NCI-H446 (cell line): ENCODE results near the gene GCDH.
A peak's percentile ranks its signal among the peaks of the same experiment; 100 is the strongest.
"Not testable (repeated sequence)": the region's sequence is repeated elsewhere in the genome, so short reads cannot be mapped to it uniquely, and the experiment has no call there.

Experiments used
- DNase-seq, 2 experiments: peaks; one replicate each; lab custom pipeline; 2025; lab: John Stamatoyannopoulos, UW

Gene GCDH

DNA sequence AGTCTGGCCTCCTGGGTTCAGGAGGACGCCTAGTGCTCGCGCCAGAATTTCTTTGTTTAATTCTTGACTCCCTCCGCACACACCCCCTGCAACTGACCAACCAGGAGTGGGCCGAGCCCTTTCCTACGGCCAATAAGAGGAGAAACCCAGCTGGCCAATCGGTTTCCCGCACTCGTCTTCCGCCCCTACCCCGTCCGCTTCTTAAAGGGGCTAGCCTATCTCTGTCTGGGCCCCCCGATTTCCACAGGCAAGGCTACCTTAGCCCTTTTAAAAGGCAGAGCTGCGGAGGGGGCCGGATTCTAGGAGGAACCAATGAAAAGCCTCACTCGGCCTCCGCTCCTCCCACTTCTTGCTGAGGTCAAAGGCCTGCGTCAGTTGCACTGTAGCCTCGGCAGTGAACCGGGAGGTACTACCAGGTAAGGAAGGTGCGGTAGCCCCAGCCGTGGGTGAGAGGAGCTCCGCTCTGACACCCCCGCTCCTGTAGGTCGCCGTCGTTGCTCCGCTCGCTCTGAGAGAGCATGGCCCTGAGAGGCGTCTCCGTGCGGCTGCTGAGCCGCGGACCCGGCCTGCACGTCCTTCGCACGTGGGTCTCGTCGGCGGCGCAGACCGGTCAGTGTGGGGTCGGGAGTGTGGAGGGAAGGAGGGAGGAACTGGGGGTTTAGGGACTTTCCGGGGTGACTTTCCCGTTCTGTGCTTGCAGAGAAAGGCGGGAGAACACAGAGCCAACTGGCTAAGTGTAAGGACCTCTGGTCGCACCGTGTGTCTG is at the start of gene GCDH:
Gene GCDH (plus strand): TSS at position 374 of the 766 bp plus-strand sequence. CDS start 145 bp downstream, at position 519.
- DNase-seq: peak; percentile 99

DNA sequence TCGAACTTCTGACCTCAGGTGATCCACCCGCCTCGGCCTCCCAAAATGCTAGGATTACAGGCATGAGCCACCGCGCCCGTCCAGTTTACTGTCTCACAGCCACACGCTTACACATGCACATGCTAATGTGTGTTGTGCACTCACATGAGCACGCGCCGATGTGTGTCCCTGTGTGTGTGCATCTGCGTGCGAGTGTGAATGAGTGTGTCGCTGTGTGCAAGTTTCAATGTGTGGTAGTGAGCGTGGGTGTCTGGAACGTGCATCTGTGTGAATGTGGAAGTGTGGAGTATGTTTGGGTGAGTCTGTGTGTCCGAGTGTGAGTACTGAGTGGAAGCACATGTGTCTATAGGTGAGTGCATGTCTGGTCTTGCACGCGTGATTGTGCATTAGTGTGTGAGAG is 48.4 kb upstream of the GCDH start:
- no peak for DNase-seq

DNA sequence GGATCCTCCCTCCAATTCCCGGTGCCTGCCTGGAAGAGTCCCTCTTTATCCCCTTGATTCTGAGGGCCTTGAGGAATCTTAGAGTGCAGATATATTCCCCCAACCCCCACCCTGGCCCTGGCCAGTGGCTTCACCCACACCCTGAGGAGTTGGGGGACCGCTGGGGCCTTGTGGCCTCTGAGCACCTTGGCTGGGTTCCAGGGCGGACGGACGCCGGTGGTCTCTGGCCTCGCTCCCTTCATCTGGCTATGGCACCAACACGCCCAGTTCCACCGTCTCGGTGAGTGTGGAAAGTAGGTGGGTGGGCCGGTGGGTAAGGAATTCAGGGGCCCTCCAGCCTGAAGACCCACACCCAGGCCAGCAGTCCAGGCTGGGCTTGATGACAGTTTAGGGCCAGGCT is 47.6 kb upstream of the GCDH start:
- no peak for DNase-seq

DNA sequence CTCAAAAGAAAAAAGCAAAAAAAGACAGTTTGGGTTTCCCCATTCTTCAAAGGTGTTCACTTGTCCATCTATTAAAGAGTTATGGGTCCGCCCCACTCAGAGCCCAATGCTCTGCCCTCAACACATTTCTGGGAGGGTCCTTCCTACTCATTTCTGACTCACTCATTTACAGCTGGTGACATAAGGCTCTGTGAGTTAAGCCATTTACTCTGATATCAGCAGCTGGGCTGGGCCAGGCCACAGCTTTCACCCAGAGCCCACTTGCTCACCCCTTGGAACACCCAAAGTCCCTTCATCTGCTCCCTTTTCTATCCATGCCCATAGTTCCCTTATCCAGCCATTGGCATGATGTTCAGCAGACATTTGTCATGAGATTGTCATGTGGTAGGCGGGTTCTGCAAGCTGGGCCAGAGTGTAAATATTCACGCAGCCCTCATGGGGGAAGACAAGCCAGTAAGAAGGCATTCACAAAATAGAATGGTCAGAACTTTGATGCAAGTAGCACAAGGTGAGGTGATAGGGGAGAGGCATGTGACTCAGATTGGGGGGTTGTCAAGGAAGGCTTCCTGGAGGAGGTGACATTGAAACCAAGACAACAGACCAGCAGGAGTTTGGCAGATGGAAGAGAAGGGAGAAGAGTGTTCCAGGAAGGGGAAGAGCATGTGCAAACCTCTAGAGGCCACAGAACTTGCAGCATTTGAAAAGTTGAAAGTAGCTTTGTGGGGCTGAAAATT is 46.8 kb upstream of the GCDH start:
- no peak for DNase-seq

DNA sequence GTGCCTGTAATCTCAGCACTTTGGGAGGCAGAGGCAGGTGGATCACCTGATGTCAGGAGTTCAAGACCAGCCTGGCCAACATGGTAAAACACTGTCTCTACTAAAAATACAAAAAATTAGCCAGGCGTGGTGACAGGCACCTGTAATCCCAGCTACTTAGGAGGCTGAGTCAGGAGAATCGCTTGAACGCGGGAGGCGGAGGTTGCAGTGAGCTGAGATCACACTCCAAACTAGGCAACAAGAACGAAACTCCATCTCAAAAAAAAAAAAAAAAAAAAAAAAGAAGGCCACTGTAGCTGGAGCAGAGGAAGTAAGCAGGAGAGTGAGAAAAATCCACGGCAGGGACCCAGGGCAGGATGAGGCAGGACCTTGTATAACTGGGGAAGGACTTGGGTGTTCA is 44.3 kb upstream of the GCDH start:
- DNase-seq: not testable (repeated sequence)

DNA sequence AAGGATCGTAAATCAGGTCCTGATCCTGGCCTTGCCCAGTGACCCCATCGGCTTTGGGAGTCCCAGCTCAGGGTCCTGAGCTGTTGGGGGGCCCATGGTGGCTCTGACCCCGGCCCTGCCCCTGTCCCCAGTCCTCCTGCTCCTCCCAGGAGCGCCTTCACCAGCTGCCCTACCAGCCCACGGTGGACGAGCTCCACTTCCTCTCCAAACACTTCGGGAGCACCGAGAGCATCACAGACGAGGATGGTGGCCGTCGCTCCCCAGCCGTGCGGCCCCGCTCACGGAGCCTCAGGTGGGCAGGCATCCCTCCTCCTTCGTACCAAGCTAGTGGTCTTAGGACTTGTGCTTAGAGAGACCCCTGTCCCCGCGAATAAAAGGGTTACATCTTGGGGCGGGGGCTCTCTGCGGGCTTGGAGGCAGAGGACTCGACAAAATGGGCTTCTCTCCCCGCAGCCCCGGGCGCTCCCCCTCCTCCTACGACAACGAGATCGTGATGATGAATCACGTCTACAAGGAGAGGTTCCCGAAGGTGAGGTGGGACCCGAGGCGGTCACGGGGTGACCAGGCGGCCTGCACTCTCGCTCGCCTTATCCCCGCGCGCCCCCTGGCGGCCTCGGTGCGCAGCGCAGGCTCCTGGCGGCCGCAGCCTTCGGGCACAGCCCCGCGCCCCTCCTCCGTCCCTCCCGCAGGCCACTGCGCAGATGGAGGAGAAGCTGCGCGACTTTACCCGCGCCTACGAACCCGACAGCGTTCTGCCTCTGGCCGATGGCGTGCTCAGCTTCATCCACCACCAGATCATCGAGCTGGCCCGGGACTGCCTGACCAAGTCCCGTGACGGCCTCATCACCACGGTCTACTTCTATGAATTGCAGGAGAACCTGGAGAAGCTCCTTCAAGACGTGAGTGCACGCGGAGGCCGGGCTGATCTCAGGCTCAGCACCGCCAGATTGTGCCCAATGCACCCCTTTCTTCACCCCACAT is 43.5 kb upstream of the GCDH start:
- DNase-seq: no peak

DNA sequence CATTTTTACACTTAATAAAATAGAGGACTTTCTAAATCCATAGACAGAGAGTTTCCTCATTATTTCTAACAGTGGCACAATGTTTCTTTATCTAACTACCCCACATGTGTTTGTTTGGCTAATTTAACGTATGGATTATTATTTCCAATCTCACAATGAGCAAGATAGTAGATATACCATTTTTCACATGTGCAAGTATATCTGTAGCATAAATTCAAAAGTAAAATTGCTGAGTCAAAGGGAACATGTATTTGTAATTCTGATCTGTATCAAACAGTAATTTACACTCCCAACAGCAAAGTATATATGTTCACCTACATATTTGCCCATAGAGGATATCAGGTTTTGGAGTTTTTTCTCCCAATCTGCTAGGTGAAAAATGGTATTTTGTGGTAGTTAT is 34.3 kb upstream of the GCDH start:
- DNase-seq: no peak

DNA sequence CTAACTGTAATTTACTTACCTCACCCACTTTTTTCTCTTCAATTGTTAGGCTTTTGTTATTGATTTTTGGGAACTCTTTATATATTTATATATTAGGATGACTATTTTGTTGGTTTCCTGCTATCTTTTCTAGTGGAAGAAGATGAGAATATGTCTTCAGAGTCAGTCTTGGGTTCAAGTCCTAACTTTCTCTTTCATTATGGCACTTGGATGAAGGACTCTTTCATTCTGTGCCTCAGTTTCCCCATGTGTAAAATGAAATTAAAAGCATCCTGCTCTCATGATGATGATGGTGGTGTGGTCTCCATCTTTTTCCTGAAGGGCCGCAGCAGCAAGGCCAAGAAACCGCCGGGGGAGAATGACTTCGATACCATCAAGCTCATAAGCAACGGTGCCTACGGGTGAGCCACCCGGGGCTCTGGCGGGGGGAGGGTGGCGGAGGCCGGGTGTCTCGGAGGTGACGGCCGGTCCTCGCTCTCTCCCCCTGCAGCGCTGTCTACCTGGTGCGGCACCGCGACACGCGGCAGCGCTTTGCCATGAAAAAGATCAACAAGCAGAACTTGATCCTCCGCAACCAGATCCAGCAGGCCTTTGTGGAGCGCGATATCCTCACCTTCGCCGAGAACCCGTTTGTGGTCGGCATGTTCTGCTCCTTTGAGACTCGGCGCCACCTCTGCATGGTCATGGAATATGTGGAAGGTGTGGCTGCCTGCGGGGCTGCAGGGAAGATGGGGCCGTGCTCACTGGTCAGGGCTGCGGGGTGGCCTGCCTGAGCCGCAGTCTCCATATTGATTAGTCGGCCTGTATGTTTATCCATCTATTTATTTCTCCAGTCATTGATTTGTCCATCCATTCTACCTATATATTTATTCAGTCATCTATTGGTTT is 32.7 kb upstream of the GCDH start:
- DNase-seq: no peak

DNA sequence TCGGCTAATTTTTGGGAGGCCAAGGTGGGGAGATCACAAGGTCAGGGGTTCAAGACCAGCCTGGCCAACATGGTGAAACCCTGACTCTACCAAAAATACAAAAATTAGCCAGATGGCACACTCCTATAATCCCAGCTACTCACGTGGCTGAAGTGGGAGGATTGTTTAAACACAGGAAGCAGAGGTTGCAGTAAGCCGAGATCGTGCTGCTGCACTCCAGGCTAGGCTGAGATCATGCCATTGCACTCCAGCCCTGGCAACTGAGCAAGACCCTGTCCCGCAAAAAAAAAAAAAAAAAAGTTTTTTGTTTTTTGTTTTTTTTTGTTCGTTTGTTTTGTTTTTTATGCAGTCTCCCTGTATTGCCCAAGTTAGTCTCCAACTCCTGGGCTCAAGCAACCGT is 31.4 kb upstream of the GCDH start:
- DNase-seq: no peak

DNA sequence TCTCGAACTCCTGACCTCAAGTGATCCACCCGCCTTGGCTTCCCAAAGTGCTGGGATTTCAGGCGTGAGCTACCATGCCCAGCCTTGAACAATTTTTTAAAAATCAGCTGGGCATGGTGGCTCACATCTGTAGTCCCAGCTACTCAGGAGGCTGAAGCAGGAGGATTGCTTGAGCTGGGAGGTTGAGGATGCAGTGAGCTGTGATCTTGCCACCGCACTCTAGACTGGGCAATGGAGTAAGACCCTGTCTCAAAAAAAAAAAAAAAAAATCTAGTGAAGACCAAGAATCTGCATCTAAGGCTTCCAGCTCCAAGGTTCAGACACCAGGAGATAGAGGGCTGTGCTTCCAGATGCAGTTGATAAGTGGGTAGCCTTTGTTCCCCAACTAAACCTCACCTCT is 26.8 kb upstream of the GCDH start:
- DNase-seq: no peak

DNA sequence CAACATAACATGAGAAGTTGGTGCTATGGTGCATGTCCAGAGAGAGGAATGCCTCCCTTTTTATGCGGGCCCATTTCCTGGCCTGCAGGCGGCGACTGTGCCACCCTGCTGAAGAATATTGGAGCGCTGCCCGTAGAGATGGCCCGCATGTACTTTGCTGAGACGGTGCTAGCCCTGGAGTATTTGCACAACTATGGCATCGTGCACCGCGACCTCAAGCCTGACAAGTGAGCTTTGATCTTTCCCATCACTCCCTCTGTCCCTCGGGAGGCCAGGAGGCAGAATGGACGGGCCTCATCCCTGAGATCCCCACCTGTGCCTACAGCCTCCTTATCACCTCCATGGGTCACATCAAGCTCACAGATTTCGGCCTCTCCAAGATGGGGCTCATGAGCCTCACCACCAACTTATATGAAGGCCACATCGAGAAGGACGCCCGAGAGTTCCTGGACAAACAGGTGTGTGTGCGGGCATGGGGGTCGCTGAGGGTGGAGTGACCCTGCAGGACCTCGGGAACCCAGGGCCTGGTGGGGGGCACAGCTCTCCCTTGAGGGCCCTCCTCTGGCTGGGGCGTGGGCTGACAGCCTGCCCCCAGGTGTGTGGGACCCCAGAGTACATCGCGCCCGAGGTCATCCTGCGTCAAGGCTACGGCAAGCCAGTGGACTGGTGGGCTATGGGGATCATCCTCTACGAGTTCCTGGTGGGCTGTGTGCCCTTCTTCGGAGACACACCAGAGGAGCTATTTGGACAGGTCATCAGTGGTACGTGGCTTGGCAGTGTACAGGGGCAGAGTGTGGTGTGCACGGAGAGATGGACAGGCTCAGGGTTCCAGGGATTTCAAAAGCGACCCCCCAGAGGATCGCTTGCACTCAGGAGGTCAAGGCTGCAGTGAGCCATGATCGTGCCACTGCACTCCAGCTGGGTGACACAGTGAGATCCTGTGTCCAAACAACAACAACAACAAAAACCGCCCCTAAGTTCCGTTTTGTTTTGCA is 25.9 kb upstream of the GCDH start:
- DNase-seq: no peak

DNA sequence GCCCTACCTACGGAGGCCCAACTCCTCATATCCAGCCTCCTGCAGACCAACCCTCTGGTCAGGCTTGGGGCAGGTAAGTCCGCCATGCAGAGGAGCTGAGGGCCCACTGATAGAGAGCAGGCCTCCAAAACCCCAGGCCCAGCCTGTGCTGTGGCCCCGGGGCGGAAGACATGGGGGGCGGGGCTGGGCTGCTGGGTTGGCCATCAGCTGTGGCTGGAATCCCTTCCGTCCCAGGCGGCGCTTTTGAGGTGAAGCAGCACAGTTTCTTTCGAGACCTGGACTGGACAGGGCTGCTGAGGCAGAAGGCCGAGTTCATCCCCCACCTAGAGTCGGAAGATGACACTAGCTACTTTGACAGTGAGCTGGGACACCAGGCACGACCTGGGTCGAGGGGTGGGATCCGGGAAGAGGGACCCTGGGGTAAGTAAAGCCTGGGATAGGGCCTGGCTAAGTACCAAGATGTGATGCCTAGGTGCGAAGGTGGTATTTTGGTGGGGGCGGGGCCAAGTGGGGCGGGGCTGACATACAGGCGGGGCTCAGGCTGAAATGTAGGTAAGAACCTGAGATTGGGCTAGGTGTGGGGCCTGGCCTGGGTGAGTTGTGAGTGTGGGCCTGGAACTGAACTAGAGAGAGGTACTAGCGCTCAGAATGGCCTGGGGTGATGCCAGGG is 25.1 kb upstream of the GCDH start:
- DNase-seq: no peak

DNA sequence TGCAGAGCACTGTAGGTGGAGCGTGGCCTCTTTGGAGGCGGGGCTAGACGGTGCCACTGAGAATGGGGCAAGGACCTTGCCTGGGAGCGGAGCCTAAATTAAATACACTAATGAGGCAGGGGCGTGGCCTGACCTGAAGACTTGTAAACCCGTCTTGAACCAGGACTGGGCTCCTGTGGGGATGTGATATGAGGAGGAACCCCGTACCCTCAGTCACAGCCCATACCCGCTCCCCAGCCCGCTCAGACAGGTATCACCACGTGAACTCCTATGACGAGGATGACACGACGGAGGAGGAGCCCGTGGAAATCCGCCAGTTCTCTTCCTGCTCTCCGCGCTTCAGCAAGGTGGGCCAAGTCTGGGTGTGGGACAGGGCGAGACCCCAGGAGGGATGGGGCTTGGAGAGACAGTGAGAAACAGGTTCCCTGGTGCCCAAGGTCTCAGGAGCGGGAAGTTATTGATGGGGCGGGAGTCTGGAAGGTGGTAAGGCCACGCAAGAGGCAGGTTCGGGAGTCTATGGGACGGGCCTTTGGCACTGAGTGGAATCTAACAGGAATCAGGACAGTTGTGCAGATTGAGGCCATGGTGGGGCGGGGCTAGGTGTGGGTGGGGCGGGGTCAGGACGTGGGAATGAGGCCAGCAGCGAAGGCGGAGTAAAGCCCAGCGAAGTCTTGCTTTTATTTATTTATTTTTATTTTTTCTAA is 24.4 kb upstream of the GCDH start:
- DNase-seq: no peak

DNA sequence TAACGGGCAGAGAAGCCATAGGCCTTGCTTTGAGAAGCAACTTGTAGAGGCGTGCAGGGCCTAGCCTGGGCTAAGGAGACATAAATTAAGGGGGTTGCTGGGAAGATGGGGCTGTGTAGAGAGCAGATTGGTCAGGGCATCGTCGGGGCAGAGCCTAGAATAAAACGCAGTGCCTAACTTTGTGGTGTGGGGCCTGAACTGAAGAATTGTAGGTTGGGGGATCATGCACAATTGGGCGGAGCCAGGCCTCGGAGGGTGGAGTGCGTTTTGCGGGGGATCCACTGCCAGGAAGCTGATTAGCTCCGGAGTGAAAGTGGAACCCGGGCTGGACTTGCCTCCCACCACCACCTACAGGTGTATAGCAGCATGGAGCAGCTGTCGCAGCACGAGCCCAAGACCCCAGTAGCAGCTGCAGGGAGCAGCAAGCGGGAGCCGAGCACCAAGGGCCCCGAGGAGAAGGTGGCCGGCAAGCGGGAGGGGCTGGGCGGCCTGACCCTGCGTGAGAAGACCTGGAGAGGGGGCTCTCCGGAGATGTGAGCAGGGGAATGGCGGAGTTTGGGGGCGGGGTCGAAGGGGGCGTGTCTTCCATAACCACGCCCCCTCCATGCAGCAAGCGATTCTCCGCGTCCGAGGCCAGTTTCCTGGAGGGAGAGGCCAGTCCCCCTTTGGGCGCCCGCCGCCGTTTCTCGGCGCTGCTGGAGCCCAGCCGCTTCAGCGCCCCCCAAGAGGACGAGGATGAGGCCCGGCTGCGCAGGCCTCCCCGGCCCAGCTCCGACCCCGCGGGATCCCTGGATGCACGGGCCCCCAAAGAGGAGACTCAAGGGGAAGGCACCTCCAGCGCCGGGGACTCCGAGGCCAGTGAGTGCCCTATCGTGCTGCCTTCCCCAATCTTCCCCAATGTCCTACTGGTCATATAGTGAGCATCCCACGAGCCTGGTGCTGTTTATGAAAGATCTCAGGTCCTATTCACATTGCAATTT is 23.6 kb upstream of the GCDH start:
- no peak for DNase-seq

DNA sequence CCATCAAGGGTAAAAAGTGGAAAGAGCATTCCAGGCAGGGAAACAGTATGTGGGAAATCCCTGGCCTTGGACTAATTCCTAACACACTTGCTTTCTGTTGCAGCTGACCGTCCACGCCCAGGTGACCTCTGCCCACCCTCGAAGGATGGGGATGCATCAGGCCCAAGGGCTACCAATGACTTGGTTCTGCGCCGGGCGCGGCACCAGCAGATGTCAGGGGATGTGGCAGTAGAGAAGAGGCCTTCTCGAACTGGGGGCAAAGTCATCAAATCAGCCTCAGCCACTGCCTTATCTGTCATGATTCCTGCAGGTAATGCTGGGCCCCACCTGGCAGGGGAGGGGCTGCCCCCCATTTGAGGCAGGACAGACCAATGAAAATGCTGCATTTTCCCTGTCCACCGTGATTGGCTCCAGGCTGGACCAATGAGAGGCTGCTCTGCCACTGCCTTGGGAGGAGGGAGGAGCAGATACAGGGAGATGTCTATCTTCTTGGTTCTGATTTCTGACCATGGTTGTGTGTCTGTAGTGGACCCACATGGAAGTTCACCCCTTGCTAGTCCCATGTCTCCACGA is 22.3 kb upstream of the GCDH start:
- DNase-seq: no peak

DNA sequence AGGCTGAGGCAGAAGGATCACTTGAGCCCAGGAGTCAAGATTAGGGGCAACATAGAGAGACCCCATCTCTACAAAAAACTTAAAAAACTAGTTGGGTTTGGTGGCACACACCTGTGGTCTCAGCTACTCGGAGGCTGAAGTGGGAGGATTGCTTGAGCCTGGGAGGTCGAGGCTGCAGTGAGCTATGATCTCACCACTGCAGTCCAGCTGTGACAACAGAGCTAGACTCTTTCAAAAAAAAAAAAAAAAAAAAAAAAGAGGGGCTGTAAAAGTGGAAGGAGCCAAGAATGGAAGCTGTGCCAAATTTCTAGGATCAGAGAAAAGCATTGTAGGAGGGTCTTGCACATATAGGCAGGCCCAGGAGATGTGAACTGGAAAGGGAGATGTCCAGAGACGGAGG is 19.3 kb upstream of the GCDH start:
- DNase-seq: no peak

DNA sequence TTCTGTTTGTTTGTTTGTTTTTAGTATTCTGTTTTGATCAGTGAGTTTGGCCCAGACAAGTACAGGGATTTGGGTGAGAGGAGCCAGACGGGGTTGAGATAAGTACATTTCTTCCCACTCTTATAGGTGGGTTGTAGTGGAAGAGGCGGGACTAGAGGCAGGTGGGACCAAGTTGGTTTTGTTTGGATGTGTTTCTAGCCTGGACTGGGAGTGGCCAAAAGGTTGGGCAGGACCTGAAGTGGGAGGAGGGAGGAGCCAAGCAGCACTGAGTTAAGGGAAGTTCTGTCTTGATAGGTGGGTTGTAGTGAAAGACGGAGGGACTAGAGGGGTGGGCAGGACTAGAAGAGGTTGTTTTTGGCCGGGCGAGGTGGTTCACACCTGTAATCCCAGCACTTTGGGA is 18.7 kb upstream of the GCDH start:
- no peak for DNase-seq
